DND-41 (cell line): ENCODE data around the gene ZNF222.

Source experiments
- ATAC-seq: fragments of 200-7000 bp; cut with Tn5 transposase; 3 replicates; pipeline ENCODE4 v1.9.1; 2021; ENCODE audit warnings: low read depth; ENCODE audit not compliant: insufficient read depth
- DNase-seq: peaks from one replicate; pipeline ENCODE4 v3.0.0-alpha.2; 2020
- H2AFZ ChIP-seq: 2 replicates; pipeline ENCODE4 v1.6.0; 2012; ENCODE audit warnings: low read depth, low read length
- H3K27ac ChIP-seq: 2 replicates; pipeline ENCODE4 v1.5.1; 2012; ENCODE audit warnings: low read length, inconsistent platforms
- H3K27me3 ChIP-seq: fragments of 200-600 bp; sonication (generic); 2 replicates; pipeline ENCODE4 v1.6.0; 2012; ENCODE audit warnings: low read length, mild to moderate bottlenecking, inconsistent platforms; ENCODE audit not compliant: insufficient read depth, poor library complexity
- H3K36me3 ChIP-seq: 2 replicates; pipeline ENCODE4 v1.5.1; 2012; ENCODE audit warnings: low read length, inconsistent platforms; ENCODE audit not compliant: insufficient read depth
- H3K4me1 ChIP-seq: 2 replicates; pipeline ENCODE4 v1.5.1; 2012; ENCODE audit warnings: mild to moderate bottlenecking, low read length; ENCODE audit not compliant: insufficient read depth
- H3K4me2 ChIP-seq: 2 replicates; pipeline ENCODE4 v1.6.0; 2012; ENCODE audit warnings: mild to moderate bottlenecking, moderate library complexity, low read length, inconsistent platforms; ENCODE audit not compliant: insufficient read depth
- H3K4me3 ChIP-seq, 2 experiments: fragments of 200-600 bp in 1 of 2; shearing (Covaris generic) in 1 of 2; 2 replicates each; pipeline ENCODE4 v1.5.1; 2012 to 2016; ENCODE audit warnings: inconsistent platforms in 2 of 2, low read length in 2 of 2, mild to moderate bottlenecking in 2 of 2, low read depth in 1 of 2, moderate library complexity in 1 of 2
- H3K79me2 ChIP-seq: 2 replicates; pipeline ENCODE4 v1.6.0; 2012; ENCODE audit warnings: low read length, inconsistent platforms; ENCODE audit not compliant: insufficient read depth
- H3K9ac ChIP-seq: 2 replicates; pipeline ENCODE4 v1.6.0; 2012; ENCODE audit warnings: low read depth, mild to moderate bottlenecking, inconsistent platforms, low read length, moderate library complexity
- H3K9me3 ChIP-seq: 2 replicates; pipeline ENCODE4 v1.5.1; 2012; ENCODE audit warnings: low read length, moderate library complexity, mild to moderate bottlenecking, inconsistent platforms; ENCODE audit not compliant: insufficient read depth, severe bottlenecking
- H4K20me1 ChIP-seq: 2 replicates; pipeline ENCODE4 v1.6.0; 2012; ENCODE audit warnings: low read length; ENCODE audit not compliant: insufficient read depth
- EZH2 ChIP-seq: IDR thresholded peaks from 3 replicates; pipeline ENCODE4 v1.6.1; 2012; ENCODE audit warnings: borderline replicate concordance, low read depth, mild to moderate bottlenecking, moderate library complexity, low read length, inconsistent platforms; ENCODE audit not compliant: severe bottlenecking
- TF ChIP-seq, protein P1 (sequence below): IDR thresholded peaks from 2 replicates; pipeline ENCODE4 v1.5.1; 2012; ENCODE audit warnings: borderline replicate concordance, low read length, moderate library complexity, mild to moderate bottlenecking; ENCODE audit not compliant: poor library complexity, severe bottlenecking; ENCODE audit errors: extremely low read depth

The ZNF222 gene

GRCh38 chr19:44025217-44025936, at the start of gene ZNF222:
ZNF222 (plus strand) TSS chr19:44025379; CDS start chr19:44025437, 58 bp downstream.
- Histone ChIP-seq H3K4me1 (peaks cover 23% of the 10 kb centered on the region), H3K9me3 (peaks cover 6% of the 10 kb centered on the region), H3K4me2 (peak within 1 kb of the TSS; percentile 84), H2AFZ (peak within 1 kb of the TSS; percentile 97), H3K79me2 (peaks cover 19% of the 10 kb centered on the region), H3K27me3 (no peaks in the 10 kb centered on the region), H3K4me3 (peak within 1 kb of the TSS; percentile 52 to 77; a peak in 3 of 4 replicates), H3K27ac (peak within 1 kb of the TSS; percentile 73), H3K9ac (peak within 1 kb of the TSS; percentile 66), H4K20me1 (no peaks in the 10 kb centered on the region), H3K36me3 (peaks cover 38% of the 10 kb centered on the region)
- ATAC-seq (peak; percentile 100), DNase-seq (peak; percentile 87)
- TF ChIP-seq, protein P1, sequence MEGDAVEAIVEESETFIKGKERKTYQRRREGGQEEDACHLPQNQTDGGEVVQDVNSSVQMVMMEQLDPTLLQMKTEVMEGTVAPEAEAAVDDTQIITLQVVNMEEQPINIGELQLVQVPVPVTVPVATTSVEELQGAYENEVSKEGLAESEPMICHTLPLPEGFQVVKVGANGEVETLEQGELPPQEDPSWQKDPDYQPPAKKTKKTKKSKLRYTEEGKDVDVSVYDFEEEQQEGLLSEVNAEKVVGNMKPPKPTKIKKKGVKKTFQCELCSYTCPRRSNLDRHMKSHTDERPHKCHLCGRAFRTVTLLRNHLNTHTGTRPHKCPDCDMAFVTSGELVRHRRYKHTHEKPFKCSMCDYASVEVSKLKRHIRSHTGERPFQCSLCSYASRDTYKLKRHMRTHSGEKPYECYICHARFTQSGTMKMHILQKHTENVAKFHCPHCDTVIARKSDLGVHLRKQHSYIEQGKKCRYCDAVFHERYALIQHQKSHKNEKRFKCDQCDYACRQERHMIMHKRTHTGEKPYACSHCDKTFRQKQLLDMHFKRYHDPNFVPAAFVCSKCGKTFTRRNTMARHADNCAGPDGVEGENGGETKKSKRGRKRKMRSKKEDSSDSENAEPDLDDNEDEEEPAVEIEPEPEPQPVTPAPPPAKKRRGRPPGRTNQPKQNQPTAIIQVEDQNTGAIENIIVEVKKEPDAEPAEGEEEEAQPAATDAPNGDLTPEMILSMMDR: no peak
- TF ChIP-seq EZH2: no peak

DNA sequence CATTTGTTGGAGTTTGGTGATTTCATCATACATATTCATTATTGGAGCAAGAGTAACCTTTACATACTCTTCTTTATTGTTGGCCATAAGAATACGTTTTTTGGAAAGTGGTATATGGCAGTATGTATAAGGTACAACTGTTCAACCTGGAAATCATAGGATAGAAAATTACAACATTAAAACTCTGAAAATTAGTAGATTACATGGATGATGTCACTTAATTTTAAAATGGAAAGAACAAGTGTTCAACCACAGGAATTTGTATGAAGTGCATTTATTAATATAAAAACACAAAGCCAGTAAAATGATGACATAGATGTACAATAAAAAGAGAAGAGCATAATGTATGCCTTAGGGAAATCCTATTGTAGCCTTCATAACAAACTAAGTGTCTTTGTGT, 48.4 kb upstream of the ZNF222 start:
- ATAC-seq: no peak
- Histone ChIP-seq H3K36me3 (no peaks in the 10 kb centered on the region), H2AFZ (no peak overlapping the region), H3K4me2 (no peak overlapping the region), H3K27me3 (no peaks in the 10 kb centered on the region), H4K20me1 (no peaks in the 10 kb centered on the region), H3K4me1 (no peaks in the 10 kb centered on the region), H3K4me3 (no peak overlapping the region), H3K9me3 (no peaks in the 10 kb centered on the region), H3K27ac (no peak overlapping the region), H3K79me2 (no peaks in the 10 kb centered on the region), H3K9ac (no peak overlapping the region)
- TF ChIP-seq, protein P1: no peak
- TF ChIP-seq EZH2: no peak
- DNase-seq: no peak

DNA sequence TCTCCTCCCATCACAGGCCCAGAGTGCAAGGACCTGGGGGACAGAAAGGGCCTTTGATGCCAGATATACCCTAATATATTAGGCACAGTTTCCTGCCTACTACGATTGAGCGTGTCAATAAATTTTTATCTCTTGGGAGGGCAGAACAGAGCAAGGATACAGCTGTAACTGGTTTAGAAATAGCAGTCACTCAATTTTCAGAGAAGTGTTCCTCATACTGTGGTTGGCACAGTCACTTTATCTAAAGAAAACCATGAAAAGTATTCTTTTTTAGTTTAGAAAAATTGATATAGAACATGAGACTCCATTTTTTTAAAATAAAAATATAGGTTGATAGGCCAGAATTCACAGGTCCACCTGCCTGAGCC, 41.7 kb upstream of the ZNF222 start:
- peak overlapping the region; percentile 81 for H2AFZ ChIP-seq
- peaks cover 38% of the 10 kb centered on the region for H3K79me2 ChIP-seq
- peak overlapping the region; percentile 33 to 73; a peak in 3 of 4 replicates for H3K4me3 ChIP-seq
- no peaks in the 10 kb centered on the region for H4K20me1 ChIP-seq
- peak overlapping the region; percentile 86 for H3K9ac ChIP-seq
- peaks cover 3% of the 10 kb centered on the region; the same call in 1 of the 2 replicates for H3K36me3 ChIP-seq
- ATAC-seq (peak; percentile 24; the same call in 2 of the 3 replicates), DNase-seq (no peak)
- peak overlapping the region; percentile 91 for H3K4me2 ChIP-seq
- H3K27me3 ChIP-seq: no peaks in the 10 kb centered on the region
- TF ChIP-seq EZH2: no peak
- peak overlapping the region; percentile 82 for H3K27ac ChIP-seq
- peaks cover 24% of the 10 kb centered on the region for H3K4me1 ChIP-seq
- H3K9me3 ChIP-seq: no peaks in the 10 kb centered on the region

DNA sequence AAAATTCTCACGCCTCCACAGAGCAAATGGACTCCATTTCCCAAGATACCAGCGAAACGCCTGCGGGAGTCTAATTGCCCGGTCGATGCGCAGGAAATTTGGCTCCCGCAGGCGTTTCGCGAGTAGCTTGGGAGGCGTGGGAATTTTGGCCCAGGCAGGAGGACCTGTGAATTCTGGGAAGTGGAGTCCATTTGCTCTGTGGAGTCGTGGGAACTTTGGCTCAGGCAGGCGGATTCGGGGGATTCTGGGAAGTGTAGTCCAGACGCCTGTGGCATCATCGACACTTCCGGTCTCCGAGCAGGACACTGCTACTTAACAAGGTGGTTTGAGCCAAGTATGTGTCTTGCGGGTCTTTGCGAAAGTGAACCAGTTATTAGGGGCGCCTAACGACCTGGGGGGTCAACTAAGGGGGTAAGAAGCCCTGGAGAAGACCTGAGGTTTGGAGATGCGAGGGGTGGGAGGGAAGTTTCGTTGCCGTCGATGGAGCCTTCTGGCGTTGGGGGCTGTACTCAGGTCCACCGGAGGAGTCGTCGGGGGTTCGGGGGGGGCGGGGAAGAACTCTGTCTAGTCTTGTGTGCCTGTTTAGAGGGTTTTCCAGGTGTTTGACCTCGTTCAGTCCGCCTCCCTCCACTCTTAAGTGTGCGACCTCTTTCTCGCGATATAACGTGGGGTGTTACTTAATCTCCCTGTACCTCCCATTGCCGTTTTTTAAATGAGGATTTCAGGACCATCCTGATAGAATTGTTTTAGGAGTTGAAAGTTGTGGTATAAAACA, 41.1 kb upstream of the ZNF222 start, which contains the start of gene ZNF155:
Gene ZNF155 (plus strand): TSS at position 277 of the 775 bp plus-strand sequence. CDS start 4,356 bp downstream, outside the sequence.
- Histone ChIP-seq H2AFZ (peak within 1 kb of the TSS; percentile 81), H3K4me2 (peak within 1 kb of the TSS; percentile 91), H3K79me2 (peaks cover 43% of the 10 kb centered on the region), H3K4me1 (peaks cover 24% of the 10 kb centered on the region), H3K27ac (peak within 1 kb of the TSS; percentile 82), H3K9ac (peak within 1 kb of the TSS; percentile 86), H3K27me3 (no peaks in the 10 kb centered on the region), H4K20me1 (no peaks in the 10 kb centered on the region), H3K9me3 (no peaks in the 10 kb centered on the region), H3K36me3 (peaks cover 8% of the 10 kb centered on the region), H3K4me3 (peak within 1 kb of the TSS; percentile 33 to 73)
- TF ChIP-seq, protein P1: no peak
- TF ChIP-seq EZH2: no peak
- ATAC-seq: peak; percentile 96
- peak; percentile 88 for DNase-seq
